Activated CD4-positive, alpha-beta T cell treated with anti-CD3 and anti-CD28 coated beads for 36 hours (primary cell): Measurements from ENCODE around the gene RAB3IL1. TPM values are rescaled to one million over a fixed set of nuclear protein-coding genes. Genes with fewer than 3 reads are reported as not detected.

Source experiments
- ATAC-seq: fragments of 200-7000 bp; cut with Tn5 transposase; one replicate; pipeline ENCODE4 v1.10.0; 2021; ENCODE audit warnings: mild to moderate bottlenecking, moderate library complexity
- CTCF ChIA-PET: fragments of 350-600 bp; sonication (Branson Sonifier 250); formaldehyde crosslinking; loops from one replicate; lab custom pipeline; 2021; ENCODE audit warnings: antibody characterized with exemption; lab: Charles Lee
- POLR2A ChIA-PET: fragments of 350-600 bp; sonication (Branson Sonifier 250); formaldehyde crosslinking; loops from one replicate; lab custom pipeline; 2021; ENCODE audit warnings: antibody characterized with exemption, inconsistent platforms; lab: Charles Lee
- DNase-seq: peaks from one replicate; pipeline ENCODE4 v3.0.0-alpha.2; 2020
- H3K27ac Mint-ChIP-seq: one replicate; pipeline ENCODE4 v1.8.0; 2021; ENCODE audit warnings: mixed read lengths
- H3K27me3 Mint-ChIP-seq: one replicate; pipeline ENCODE4 v1.8.0; 2021; ENCODE audit warnings: mixed read lengths
- H3K36me3 Mint-ChIP-seq: one replicate; pipeline ENCODE4 v1.8.0; 2021; ENCODE audit warnings: low read depth, mixed read lengths
- H3K4me1 Mint-ChIP-seq: one replicate; pipeline ENCODE4 v1.8.0; 2021; ENCODE audit warnings: mixed read lengths
- H3K4me3 Mint-ChIP-seq: one replicate; pipeline ENCODE4 v1.8.0; 2021; ENCODE audit warnings: mild to moderate bottlenecking, moderate library complexity, mixed read lengths
- H3K9me3 Mint-ChIP-seq: one replicate; pipeline ENCODE4 v1.8.0; 2021; ENCODE audit warnings: low read depth, mixed read lengths
- intact Hi-C, 2 experiments: fragments of 100-400 bp; cut with DNase I in 1 of 2; cut with micrococcal nuclease in 1 of 2; formaldehyde crosslinking; loops; one replicate each; pipeline versions ENCODE4 v1.14.2 to v1.15.1; 2022 to 2024; cut with DNase I, micrococcal nuclease
- total RNA-seq, 2 experiments: library from RNA; stranded (reverse); gene quantifications; one replicate each; pipeline ENCODE4 v1.2.3, GENCODE V29; 2021

The RAB3IL1 gene
- total RNA-seq, 2 experiments from 2014 or later = 0.09 TPM; not detected in 1

- Mint-ChIP-seq H3K4me1 (peaks cover 2% of the 10 kb centered on the region), H3K36me3 (no peaks in the 10 kb centered on the region), H3K27ac (no peak overlapping the region), H3K4me3 (peak overlapping the region; percentile 46), H3K9me3 (no peaks in the 10 kb centered on the region), H3K27me3 (peaks cover 3% of the 10 kb centered on the region)
- peak; percentile 98 for ATAC-seq
- peak; percentile 84 for DNase-seq
- intact Hi-C loops = loop anchor here (1.0 to 2.0 kb wide), 7 partner anchors 28 to 237 kb away; no protein-coding TSS in a partner anchor
- ChIA-PET POLR2A (interaction anchor here (0.6 kb wide), 1 partner anchor 261 kb away, joined by 4 read pairs; no protein-coding TSS in a partner anchor), CTCF (interaction anchor here (0.7 to 2.7 kb wide), 15 partner anchors 13 to 440 kb away, joined by 3 to 35 read pairs (median 6); no protein-coding TSS in a partner anchor)
Observed at GRCh38 chr11:61871158-61871597, 46.2 kb downstream of the RAB3IL1 start.

GRCh38 chr11:61870541-61871031 is 46.8 kb downstream of the RAB3IL1 start:
- H3K27ac Mint-ChIP-seq = no peak overlapping the region
- peaks cover 2% of the 10 kb centered on the region for H3K4me1 Mint-ChIP-seq
- peaks cover 3% of the 10 kb centered on the region for H3K27me3 Mint-ChIP-seq
- no peak overlapping the region for H3K4me3 Mint-ChIP-seq
- ATAC-seq (no peak), DNase-seq (no peak)
- no peaks in the 10 kb centered on the region for H3K36me3 Mint-ChIP-seq
- ChIA-PET CTCF (interaction anchor here (0.7 to 2.7 kb wide), 20 partner anchors 14 to 440 kb away, joined by 3 to 35 read pairs (median 4); partner anchors contain the start of genes FEN1 and TMEM258), POLR2A (no interaction called here)
- no peaks in the 10 kb centered on the region for H3K9me3 Mint-ChIP-seq
- intact Hi-C loops = loop anchor here (1.0 to 2.0 kb wide), 7 partner anchors 28 to 238 kb away; no protein-coding TSS in a partner anchor

GRCh38 chr11:61869708-61870451 is 47.5 kb downstream of the RAB3IL1 start:
- DNase-seq = no peak
- intact Hi-C loops = loop anchor here (2.0 kb wide), 3 partner anchors 29 to 77 kb away; no protein-coding TSS in a partner anchor
- POLR2A ChIA-PET = no interaction called here
- ATAC-seq = no peak
- Mint-ChIP-seq H3K4me1 (peaks cover 2% of the 10 kb centered on the region), H3K36me3 (no peaks in the 10 kb centered on the region), H3K27ac (no peak overlapping the region), H3K9me3 (no peaks in the 10 kb centered on the region), H3K27me3 (peaks cover 3% of the 10 kb centered on the region), H3K4me3 (no peak overlapping the region)
- CTCF ChIA-PET = interaction anchor here (0.7 to 2.7 kb wide), 13 partner anchors 15 to 238 kb away, joined by 3 to 35 read pairs (median 5); partner anchors contain the start of genes FEN1 and TMEM258

- no peaks in the 10 kb centered on the region for H3K36me3 Mint-ChIP-seq
- H3K4me1 Mint-ChIP-seq = peaks cover 2% of the 10 kb centered on the region
- intact Hi-C loops = no loop called here
- ChIA-PET POLR2A (no interaction called here), CTCF (interaction anchor here (2.7 kb wide), 1 partner anchor 212 kb away, joined by 35 read pairs; no protein-coding TSS in a partner anchor)
- DNase-seq (no peak), ATAC-seq (no peak)
- H3K4me3 Mint-ChIP-seq = no peak overlapping the region
- peaks cover 3% of the 10 kb centered on the region for H3K27me3 Mint-ChIP-seq
- no peaks in the 10 kb centered on the region for H3K9me3 Mint-ChIP-seq
- no peak overlapping the region for H3K27ac Mint-ChIP-seq
Observed at GRCh38 chr11:61869429-61869707, 48.0 kb downstream of the RAB3IL1 start.

- no peaks in the 10 kb centered on the region for H3K36me3 Mint-ChIP-seq
- peaks cover 2% of the 10 kb centered on the region for H3K4me1 Mint-ChIP-seq
- H3K27ac Mint-ChIP-seq = no peak overlapping the region
- no peaks in the 10 kb centered on the region for H3K9me3 Mint-ChIP-seq
- POLR2A ChIA-PET = no interaction called here
- DNase-seq = no peak
- intact Hi-C loops = no loop called here
- no peak overlapping the region for H3K4me3 Mint-ChIP-seq
- CTCF ChIA-PET = interaction anchor here (0.6 to 2.7 kb wide), 2 partner anchors 101 to 213 kb away, joined by 3 to 35 read pairs; no protein-coding TSS in a partner anchor
- H3K27me3 Mint-ChIP-seq = peaks cover 3% of the 10 kb centered on the region
- ATAC-seq = no peak
Observed at GRCh38 chr11:61868571-61869428, 48.6 kb downstream of the RAB3IL1 start.

GRCh38 chr11:61866958-61867343 is 50.4 kb downstream of the RAB3IL1 start:
- ChIA-PET CTCF (interaction anchor here (0.6 to 1.1 kb wide), 3 partner anchors 81 to 240 kb away, joined by 3 to 5 read pairs (median 3); no protein-coding TSS in a partner anchor), POLR2A (no interaction called here)
- no peak overlapping the region for H3K27ac Mint-ChIP-seq
- H3K4me3 Mint-ChIP-seq = no peak overlapping the region
- H3K9me3 Mint-ChIP-seq = no peaks in the 10 kb centered on the region
- H3K4me1 Mint-ChIP-seq = peaks cover 2% of the 10 kb centered on the region
- no peaks in the 10 kb centered on the region for H3K36me3 Mint-ChIP-seq
- no peak for DNase-seq
- peaks cover 3% of the 10 kb centered on the region for H3K27me3 Mint-ChIP-seq
- no peak for ATAC-seq
- intact Hi-C loops = no loop called here

GRCh38 chr11:61866231-61866957 is 51.0 kb downstream of the RAB3IL1 start:
- ATAC-seq (no peak), DNase-seq (no peak)
- Mint-ChIP-seq H3K9me3 (no peaks in the 10 kb centered on the region), H3K4me1 (peaks cover 2% of the 10 kb centered on the region), H3K27me3 (peaks cover 3% of the 10 kb centered on the region), H3K4me3 (no peak overlapping the region), H3K36me3 (no peaks in the 10 kb centered on the region), H3K27ac (no peak overlapping the region)
- ChIA-PET CTCF (interaction anchor here (0.6 to 1.1 kb wide), 3 partner anchors 81 to 240 kb away, joined by 3 to 5 read pairs (median 3); no protein-coding TSS in a partner anchor), POLR2A (no interaction called here)
- intact Hi-C loops = no loop called here

GRCh38 chr11:61864814-61865775 is 52.3 kb downstream of the RAB3IL1 start:
- no peak for DNase-seq
- Mint-ChIP-seq H3K27ac (no peak overlapping the region), H3K4me1 (no peaks in the 10 kb centered on the region), H3K4me3 (no peak overlapping the region), H3K9me3 (no peaks in the 10 kb centered on the region), H3K36me3 (no peaks in the 10 kb centered on the region), H3K27me3 (no peaks in the 10 kb centered on the region)
- POLR2A ChIA-PET = no interaction called here
- CTCF ChIA-PET = no interaction called here
- ATAC-seq = no peak
- intact Hi-C loops = no loop called here

- ChIA-PET POLR2A (no interaction called here), CTCF (no interaction called here)
- peaks cover 3% of the 10 kb centered on the region for H3K36me3 Mint-ChIP-seq
- H3K4me3 Mint-ChIP-seq = no peak overlapping the region
- DNase-seq (no peak), ATAC-seq (no peak)
- intact Hi-C loops = no loop called here
- no peak overlapping the region for H3K27ac Mint-ChIP-seq
- H3K9me3 Mint-ChIP-seq = no peaks in the 10 kb centered on the region
- H3K27me3 Mint-ChIP-seq = no peaks in the 10 kb centered on the region
- no peaks in the 10 kb centered on the region for H3K4me1 Mint-ChIP-seq
Observed at GRCh38 chr11:61863548-61864081, 53.8 kb downstream of the RAB3IL1 start.
